Activated CD4-positive, CD25-positive, alpha-beta regulatory T cell treated with anti-CD3 and anti-CD28 coated beads, Interleukin-2, amount 50 U/mL, for 24 hours (primary cell): ENCODE results near the gene CSNK1D.

Source experiments
- ATAC-seq, 2 donors: fragments of 150-1000 bp; cut with Tn5 transposase; one replicate each; pipeline ENCODE4 v1.10.0; 2021; ENCODE audit warnings: mild to moderate bottlenecking in 1 of 2, moderate library complexity in 1 of 2

CSNK1D gene

GRCh38 chr17:82273327-82274133, at the start of gene CSNK1D:
CSNK1D (minus strand) TSS chr17:82273700; CDS start chr17:82273381, 319 bp downstream.
- ATAC-seq, result peak; percentile 83 to 84

- ATAC-seq, result no peak
These were observed 49.3 kb upstream of the CSNK1D start for GRCh38 chr17:82322526-82323453.

GRCh38 chr17:82321947-82322466, 48.5 kb upstream of the CSNK1D start:
- peak in 1 of 2 donors; percentile 6 for ATAC-seq

GRCh38 chr17:82320956-82321927, 47.7 kb upstream of the CSNK1D start:
- peak; percentile 73 to 74 for ATAC-seq

GRCh38 chr17:82320140-82320840, 46.8 kb upstream of the CSNK1D start:
- ATAC-seq, result no peak

GRCh38 chr17:82319619-82320062, 46.1 kb upstream of the CSNK1D start:
- ATAC-seq, result no peak

GRCh38 chr17:82318772-82319606, 45.5 kb upstream of the CSNK1D start:
- ATAC-seq, result no peak

GRCh38 chr17:82318169-82318498, 44.6 kb upstream of the CSNK1D start:
- ATAC-seq, result no peak

GRCh38 chr17:82317394-82318168, 44.1 kb upstream of the CSNK1D start, which contains the start of gene CD7:
CD7 (minus strand) TSS chr17:82317608; CDS start chr17:82317495, 113 bp downstream.
- ATAC-seq, result peak; percentile 70 to 76

- peak in 1 of 2 donors; percentile 8 for ATAC-seq
These were observed 43.3 kb upstream of the CSNK1D start for GRCh38 chr17:82316651-82317393.

GRCh38 chr17:82315703-82316358, 42.3 kb upstream of the CSNK1D start:
- peak; percentile 37 to 41 for ATAC-seq

- ATAC-seq, result no peak
These were observed 41.5 kb upstream of the CSNK1D start for GRCh38 chr17:82314727-82315605.

GRCh38 chr17:82314012-82314726, 40.7 kb upstream of the CSNK1D start:
- ATAC-seq, result no peak

GRCh38 chr17:82313195-82314011, 39.9 kb upstream of the CSNK1D start:
- ATAC-seq, result no peak

- no peak for ATAC-seq
These were observed 38.5 kb upstream of the CSNK1D start for GRCh38 chr17:82311971-82312370.

- ATAC-seq, result no peak
These were observed 37.4 kb upstream of the CSNK1D start for GRCh38 chr17:82310877-82311276.
